ENCODE data around the gene GNB2.
"Not testable (repeated sequence)": the region's sequence is repeated elsewhere in the genome, so short reads cannot be mapped to it uniquely, and the experiment has no call there.

GNB2 gene

DNA sequence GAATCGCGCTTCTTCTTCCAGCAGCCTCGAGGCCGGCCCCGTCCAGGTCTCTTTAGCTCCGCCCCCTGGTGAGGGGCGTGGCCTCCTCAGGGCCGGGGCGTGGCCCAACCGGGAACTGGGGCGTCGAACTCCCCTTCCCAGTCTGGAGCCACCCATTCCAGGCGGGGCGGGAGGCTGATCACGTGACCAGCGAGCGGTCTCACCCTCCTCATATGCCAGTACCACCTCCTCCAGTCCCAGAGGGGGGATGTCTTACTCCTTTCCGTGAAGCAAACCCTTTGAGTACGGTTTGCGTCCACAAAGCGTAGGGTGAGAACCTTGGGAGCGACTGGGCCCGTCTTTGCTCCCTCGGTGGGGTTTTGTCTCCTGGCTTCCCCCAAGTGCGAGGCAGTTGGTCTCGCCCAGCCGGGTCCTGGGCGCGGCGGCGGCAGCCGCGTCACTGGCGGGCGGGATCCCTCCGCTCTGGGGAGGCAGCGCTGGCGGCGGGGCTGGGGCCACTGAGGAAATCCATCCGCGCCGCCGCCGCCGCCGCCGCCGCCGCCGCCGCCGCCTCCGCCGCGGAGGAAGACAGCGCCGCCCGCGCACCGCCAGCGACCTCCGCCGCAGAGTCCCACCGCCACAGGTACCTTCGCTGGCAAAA is at the start of gene GNB2:
Gene GNB2 (plus strand): TSS at position 439 of the 640 bp plus-strand sequence. CDS start 2,526 bp downstream, outside the sequence.
- DNase-seq (ENCODE audit: low read depth) = peak; percentile 98

DNA sequence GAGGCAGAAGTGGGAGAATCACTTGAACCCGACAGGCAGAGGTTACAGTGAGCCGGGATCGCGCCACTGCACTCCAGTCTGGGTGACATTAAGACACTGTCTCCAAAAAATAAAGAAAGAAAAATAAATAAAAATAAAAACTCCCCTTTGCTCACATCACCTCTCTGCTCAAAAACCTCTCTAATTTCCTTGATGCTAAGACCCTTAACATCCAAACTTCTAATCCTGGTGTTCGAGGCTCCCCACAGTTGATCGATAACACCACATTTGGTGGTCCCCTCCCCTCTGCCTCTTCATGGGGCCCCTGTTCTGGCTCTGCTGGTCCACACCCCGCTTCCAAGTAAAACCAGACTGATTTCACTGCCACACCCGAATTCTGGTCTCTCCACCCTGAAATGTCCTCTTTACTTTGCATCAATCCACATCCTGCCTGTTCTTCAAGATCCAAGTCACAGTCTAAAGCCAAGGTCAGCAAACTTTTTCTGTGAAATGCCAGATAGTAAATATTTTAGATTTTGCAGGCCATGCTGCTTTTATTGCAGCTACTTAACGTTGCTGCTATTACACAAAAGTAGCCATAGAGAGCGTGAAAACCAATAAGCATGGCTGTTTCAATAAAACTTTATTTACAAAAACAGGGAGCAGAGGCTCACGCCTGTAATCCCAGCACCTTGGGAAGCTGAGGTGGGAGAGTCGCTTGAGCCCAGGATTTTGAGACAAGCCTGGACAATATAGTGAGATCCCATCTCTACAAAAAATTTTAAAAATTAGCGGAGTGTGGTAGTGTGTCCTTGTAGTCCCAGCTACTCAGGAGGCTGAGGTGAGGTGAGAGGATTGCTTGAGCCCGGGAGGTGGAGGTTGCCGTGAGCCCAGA is 49.4 kb upstream of the GNB2 start:
- DNase-seq (ENCODE audit: low read depth) = no peak

DNA sequence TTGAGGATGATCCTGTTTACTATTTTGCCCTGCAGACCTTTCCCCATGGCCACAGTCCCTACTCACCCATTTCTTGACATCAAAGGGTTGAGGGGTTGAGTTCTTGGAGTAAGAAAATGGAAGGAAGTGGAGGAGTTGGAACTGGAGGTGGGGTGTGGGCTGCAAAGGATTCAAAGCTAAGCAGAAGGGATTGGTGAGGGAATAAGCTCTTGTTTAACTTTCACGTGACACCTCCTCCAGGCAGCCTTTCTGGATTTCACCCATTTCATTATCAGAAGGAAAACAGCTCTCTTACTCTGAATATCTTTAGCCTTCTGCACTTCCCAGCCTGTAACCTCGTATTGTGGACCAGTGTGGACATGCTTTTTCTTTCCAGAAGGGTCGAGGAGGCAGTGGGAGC is 47.5 kb upstream of the GNB2 start:
- no peak for DNase-seq (ENCODE audit: low read depth)

DNA sequence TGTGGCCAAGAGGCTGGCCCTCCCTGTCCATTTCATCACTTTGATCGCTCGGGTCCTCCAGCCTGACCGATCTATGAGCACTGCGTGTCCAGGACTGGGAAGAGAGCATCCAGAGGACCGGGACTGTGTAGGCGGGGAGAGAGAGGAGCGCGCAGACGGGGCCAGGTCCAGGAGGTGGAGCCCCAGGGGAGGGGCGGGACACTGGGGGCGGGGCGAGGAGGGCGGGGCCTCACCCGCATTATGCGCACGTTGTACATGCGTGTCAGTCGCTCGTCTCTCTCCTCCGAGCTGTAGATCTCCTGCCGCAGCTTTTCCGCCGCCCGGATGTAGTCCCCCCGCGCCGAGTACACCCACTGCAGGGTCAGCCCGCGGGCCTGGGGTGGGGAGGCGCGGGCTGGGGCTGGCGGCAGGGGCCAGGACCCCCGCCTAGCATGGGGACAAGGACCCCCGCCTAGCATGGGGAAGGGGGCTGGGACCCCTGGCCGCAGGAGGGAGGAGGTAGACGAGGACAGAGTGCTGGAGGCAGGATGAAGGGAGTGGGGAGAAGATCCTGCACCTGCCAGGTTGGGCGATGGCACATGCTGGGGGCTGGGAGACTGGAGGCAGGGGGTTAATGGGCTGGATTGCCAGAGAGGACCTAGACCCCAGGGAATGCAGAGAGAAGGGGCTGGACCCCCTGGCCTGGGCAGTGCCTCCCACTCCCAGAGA is 46.9 kb upstream of the GNB2 start:
- DNase-seq (ENCODE audit: low read depth) = peak; percentile 84

DNA sequence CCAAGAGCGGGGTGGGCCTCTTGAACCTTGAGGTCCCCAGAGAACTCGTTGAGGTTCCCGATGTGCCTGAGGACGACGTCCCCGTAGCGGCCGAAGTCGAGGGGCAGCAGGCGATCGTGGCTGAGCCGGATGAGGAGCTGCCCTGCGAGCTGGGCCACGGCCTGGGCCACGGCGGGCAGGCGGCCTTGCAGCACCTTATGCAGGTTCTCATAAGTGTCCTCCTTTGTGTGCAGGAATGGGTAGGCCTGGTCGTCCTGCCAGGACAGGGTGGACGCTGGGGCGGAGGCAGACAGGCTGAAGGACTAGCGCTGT is 46.3 kb upstream of the GNB2 start:
- DNase-seq (ENCODE audit: low read depth) = no peak

DNA sequence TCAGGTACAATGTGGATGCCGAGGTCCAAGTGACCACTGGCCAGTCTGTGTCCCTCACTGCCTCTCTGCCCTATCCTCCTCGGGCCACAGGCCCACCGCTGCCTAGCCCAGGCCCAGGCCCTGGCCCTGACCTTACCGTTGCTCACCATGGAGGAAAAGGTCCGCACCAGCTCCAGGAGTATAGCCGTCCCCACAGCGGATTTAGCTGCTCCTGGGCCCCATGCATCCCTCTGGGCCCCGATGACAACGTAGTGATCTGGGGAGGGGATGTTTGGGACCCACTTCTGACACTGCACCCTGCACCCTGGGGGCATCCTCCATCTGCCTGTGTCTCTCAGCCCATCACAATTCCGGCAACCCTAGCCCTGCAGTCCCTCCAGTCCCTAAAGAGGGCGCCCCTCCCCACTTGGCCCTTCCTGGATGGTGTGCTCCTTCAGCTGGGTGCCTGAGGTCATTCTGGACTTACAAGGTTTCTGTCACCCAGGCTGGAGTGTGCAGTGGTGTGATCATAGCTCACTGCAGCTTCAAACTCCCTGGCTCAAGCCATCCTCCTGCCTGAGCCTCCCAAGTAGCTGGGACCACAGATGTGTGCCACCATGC is 44.3 kb upstream of the GNB2 start:
- no peak for DNase-seq (ENCODE audit: low read depth)

DNA sequence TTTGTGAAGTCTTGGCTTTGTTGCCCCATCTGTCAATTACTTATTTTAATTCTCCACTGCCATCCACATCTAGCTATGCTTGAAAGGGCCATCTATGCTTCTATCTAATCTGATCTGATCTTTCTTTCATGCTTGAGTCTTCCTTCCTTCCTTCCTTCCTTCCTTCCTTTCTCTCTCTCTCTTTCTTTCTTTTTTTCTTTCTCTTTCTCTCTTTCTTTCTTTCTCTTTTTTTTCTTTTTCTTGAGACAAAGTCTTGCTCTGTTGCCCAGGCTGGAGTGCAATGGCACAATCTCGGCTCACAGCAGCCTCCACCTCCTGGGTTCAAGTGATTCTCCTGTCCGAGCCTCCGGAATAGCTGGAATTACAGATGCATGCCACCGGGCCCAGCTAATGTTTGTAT is 43.5 kb upstream of the GNB2 start:
- DNase-seq (ENCODE audit: low read depth) = no peak

DNA sequence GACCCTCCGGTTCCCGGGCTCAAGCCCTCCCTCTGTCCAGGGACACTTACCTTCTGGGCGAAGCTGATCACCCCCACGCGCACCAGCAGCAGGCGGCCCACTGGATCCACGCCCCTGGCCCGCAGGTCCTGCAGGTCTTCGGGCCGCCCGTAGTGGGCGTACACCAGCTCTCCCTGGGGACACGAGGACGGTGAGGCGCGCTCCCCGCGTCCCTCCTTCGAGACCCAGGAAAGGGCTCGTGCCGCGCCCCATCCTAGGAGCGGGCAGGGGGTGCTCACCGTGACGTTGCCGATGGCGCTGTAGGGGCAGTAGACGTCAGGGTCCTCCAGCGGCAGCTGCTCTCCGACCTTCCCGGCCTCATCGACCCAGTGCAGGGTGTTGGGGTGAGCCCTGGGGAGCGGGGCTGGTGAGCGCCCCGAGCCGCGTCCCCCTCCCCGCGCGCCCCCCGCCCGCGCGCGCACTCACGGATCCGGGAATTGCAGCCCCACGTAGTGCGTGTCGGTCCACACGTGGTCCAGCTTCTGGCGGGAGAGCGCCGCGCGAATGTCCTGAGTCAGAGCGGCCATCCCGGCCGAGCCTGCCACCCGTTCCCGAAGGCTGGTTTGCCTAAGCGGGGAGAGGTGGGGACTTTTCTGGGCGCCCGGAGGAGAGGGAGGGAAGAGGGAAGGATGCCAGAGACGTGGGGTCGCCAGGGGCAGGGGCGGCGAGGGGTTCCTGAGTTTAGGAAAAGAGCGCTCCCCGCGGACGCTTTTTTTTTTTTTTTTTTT is 40.4 kb upstream of the GNB2 start:
- peak; percentile 41 for DNase-seq (ENCODE audit: low read depth)

DNA sequence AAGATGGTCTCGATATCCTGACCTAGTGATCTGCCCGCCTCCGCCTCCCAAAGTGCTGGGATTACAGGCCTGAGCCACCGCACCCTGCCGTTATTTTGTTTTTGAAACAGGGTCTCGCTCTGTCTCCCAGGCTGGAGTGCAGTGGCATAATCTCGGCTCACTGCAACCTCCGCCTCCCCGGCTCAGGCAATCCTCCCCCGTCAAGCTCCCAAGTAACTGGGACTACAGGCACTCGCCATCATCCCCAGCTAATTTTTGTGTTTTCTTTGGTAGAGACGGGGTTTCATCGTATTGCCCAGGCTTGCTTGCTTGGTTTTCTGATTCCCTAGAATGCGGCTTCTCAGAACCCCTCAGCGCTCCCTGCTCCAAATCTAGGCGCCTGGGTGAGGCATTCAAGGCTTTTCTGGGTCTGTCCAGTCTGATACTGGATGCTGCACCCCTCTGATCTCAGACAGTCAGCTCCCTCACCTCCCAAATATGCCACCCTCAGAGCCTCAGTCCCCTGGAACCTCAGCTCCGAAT is 33.5 kb upstream of the GNB2 start:
- DNase-seq (ENCODE audit: low read depth) = no peak

DNA sequence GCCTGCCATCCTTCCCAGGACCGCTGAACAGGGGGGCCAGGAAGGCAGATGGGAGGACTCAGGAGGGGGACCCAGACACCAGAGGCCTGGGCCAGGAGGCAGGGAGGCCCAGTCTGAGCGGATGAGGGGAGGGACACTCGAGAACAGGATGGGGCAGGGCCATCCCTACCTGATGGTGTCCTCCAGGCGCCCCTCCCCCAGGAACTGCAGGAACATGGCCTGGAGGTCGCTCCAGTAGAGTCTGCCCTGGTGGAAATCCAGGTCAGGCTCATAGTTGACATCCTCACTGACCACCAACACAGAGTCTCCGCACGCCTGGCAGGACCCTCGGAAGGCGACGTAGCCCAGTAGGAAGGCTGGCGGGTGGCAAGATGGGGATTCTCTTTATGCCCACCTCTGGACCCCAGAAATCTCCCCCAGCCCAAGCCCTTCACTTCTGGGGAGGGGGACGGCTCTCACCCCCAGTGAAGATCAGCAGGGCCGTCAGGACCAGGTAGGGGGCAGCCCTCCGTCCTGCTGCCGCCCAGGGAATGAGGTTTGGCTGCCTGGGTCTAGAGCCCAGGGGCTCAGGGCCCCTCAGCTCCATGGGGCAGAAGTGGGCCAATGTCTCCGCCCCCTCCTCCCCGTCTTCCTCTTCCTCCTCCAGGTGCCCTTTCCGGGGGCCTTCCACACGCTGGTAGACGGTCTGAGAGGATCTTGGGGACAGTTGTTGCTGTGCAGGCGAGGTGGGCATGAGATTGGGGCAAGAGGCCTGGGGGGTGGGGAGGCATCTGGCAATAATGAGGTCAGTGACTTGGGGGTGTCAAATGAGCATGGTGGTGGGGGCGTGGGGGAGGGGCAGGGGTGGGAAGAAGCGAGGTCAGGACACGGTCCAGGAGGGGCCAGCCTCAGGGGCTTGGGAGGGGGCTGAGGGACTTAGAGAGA is 32.8 kb upstream of the GNB2 start:
- DNase-seq (ENCODE audit: low read depth) = no peak

DNA sequence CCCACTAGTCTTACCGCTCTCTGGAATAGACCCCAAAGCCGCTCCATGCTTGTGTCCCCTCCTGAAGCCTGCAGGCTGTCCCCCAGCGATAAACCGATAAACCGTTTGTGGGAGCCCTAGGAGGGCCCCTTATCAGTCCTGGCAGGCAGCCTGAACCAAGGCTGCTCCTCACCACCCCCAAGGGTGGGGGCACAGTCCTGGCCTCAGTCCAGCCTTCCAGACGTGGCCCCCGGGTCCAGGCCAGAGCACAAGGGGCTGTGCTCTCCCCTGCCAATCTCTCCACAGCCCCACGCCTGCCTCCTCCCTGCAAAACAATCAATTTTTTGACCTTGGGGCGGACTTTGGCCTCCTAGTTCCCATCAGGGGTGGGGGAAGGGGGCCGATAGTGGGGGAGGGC is 32.1 kb upstream of the GNB2 start, which contains the start of gene TFR2:
Gene TFR2 (minus strand): TSS at position 90 of the 397 bp plus-strand sequence. CDS start 43 bp downstream, at position 47.
- DNase-seq (ENCODE audit: low read depth) = no peak

DNA sequence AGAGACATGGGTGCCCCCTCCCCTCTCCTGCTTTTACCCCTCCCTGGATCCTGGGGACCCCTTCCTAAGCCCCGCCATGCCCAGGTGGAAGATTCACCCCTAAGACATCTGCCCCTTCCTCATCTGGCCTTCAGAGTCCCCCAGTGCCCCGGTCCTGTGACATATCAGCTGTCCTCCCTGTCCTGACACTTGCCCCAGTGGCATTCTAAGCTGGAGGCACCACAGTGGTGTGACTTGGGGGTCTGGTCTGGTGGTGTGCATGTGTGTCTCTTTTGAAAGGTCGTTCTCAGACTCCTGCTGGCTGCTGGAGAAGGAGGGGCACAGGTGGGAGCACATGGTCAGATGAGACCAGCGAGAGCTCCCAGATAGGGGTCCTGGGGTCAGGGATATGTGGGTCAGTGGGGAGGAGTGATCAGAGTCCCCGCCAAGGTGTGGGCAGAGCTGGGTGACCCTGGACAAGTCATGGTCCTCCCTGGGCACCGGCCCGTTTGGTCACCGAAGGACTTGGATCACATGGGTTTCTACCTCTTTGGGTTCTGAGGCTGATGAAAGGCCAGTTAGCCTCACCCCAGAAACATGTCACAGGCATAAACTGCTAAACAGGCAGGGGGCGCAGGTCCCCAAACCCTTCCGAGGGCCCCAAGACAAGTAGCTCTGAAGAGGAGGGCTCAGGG is 31.5 kb upstream of the GNB2 start:
- DNase-seq (ENCODE audit: low read depth) = no peak

DNA sequence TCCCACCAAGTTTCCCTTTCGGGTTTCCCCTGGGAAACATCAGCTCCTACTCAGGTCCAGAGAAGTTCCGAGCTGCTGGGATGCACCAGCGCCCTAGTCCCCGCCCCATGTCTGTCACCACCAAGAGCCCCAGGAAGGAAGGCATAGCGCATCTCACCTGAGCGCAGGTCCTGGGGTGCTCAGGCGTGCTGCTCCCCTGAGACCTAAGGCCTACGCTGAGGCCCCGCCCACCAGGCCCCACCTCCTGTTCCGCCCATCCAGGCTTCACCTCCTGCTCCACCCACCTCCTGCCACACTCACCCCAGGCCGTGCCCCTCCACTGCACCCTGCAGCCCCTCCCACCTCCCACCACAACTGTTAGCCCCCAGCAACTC is 31.0 kb upstream of the GNB2 start:
- DNase-seq (ENCODE audit: low read depth) = no peak

DNA sequence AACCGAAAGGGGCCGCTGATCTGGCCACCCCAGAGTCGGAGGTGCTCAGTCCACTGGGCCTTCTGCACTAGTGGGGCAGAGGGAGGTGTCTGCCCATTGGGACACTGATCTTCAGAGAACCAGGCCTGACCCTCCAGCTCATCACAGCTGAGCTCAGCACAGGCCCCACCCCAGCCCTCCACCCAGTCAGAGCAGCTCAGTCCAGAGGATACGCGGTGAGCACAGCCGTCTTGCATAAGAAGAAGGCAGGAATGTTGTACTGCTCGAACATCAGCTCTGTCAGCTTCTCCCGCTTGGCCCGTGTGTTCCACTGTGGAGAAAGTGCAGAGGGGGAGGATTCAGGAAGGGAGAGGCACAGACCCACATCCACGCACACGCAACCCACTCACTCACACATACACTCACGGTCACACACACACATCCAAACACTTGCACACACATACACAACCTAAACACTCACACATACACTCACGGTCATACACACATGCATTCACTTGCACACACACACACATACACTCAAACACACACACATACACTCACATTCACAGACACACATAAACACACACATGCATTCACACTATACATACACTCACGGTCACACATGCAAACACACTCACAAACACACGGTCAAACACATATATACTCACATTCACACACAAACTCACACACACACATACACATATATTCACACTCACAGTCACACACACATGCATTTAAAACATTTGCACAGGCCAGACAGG is 23.5 kb upstream of the GNB2 start:
- no peak for DNase-seq (ENCODE audit: low read depth)

DNA sequence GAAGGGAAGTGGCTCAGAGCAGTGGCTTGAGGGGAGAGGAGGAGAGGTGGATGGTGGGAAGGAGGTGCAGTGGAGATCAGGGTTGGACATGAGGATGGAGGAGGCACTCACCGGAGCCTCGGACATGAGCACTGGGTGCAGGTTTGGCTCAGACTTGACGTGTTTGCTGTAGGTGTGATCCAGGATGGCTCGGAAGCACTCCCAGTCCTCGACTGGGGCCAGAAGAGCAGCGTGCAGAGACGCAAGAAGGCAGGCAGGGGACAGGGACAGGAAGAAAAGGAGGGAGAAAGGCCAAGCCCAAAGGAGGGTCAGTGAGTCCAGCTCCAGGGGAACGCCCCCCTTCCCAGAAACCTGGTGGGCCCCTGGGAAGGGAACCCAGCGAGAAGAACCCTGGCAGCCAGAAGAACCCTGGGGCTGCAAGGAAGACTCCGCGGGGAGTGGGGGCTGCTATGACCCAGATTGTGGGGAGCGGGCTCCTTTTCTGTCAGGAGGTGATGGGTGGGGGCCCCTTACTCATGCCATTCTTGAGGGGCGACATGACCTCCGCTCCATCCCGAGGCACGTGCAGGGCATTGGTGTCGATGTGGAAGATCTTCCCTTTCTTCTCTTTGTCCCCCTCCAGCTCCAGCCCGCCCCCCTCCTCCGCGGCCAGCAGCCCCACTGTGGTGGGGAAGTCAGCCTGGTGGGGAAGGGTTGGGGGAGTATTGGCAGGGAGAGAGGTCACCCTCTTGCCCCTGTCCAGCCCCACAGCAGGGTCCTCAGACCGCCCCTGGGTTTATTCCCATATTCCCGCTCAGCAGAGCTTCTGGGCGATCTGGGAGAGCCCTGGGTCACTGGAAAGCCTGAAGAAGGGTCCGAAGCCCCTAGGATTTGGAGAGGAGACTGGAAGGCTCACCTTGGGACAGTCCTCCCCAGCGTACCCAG is 18.4 kb upstream of the GNB2 start:
- no peak for DNase-seq (ENCODE audit: low read depth)

DNA sequence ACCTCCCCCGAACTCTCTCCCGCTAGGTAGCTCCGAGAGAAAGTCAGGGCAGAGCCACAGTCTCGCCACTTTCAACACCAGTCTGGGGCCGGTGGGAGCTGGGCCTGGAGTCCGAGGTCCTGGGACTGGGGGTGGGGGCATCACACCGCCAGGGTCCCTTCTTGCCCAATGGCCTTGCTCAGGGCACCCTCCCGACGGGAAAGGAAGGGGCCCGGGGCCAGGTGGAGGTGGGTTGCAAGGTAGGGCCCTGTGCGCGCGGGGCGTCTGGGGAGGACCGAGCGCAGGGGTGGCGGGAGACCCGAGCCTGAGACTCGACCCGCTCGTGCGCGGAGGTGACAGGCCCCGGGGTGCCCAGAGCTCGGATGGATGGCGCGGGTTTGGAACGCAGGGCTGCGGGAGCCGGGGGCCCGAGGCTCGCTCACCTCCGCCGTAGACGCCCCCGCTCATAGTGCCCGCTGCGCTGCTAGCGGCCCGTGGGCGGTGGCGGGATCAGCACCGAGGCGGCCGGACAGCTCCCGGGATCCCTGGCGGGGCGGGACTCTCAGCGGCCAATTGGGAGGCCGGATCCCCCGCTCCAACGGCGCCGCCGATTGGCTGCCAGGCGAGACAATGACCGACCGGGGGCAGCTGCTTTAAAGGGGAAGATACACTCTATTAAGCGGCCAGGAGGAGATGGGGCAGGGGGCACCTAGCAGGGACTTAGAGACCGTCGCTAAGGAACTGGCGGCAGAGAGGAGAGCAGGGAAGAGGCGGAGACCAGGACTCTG is 17.4 kb upstream of the GNB2 start, which contains the start of gene ACTL6B:
Gene ACTL6B (minus strand): TSS at position 541 of the 767 bp plus-strand sequence. CDS start 94 bp downstream, at position 447.
- DNase-seq (ENCODE audit: low read depth) = no peak

DNA sequence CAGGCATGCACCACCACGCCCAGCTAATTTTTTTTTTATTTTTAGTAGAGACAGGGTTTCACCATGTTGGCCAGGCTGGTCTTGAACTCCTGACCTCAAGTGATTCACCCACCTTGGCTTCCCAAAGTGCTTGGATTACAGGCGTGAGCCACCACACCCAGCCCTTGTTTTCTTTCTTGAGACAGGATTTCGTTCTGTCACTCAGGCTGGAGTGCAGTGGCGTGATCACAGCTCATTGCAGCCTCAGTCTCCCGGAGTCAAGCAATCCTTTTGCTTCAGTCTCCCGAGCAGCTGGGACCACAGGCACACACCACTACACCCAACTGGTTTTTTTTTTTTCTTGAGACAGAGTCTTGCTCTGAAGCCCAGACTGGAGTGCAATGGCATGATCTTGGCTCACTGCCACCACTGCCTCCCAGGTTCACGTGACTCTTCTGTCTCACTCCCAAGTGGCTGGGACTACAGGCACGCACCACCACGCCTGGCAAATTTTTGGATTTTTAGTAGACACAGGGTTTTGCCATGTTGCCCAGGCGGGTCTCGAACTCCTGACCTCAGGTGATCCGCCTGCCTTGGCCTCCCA is 11.3 kb upstream of the GNB2 start:
- not testable (repeated sequence) for DNase-seq (ENCODE audit: low read depth)
